Liver (tissue), 9 donors: Measurements from ENCODE around the gene POLR2L. TPM values are rescaled to one million over a fixed set of nuclear protein-coding genes. Genes with fewer than 3 reads are reported as not detected.

Experiments used
- DNase-seq: peaks from one replicate; pipeline ENCODE4 v3.0.0-alpha.2; 2017; ENCODE audit warnings: low spot score
- H3K27ac ChIP-seq, 2 donors: one replicate each; pipeline ENCODE4 v1.7.0; 2013; ENCODE audit warnings: inconsistent platforms in 2 of 2, low read length in 2 of 2, control low read depth in 1 of 2, low read depth in 1 of 2, mild to moderate bottlenecking in 1 of 2
- H3K27me3 ChIP-seq, 4 donors: one replicate each; pipeline versions ENCODE4 v1.6.1 to v1.7.0; 2013; ENCODE audit warnings: low read length in 3 of 4, inconsistent platforms in 1 of 4, mild to moderate bottlenecking in 1 of 4, moderate library complexity in 1 of 4; ENCODE audit not compliant: control insufficient read depth in 4 of 4, insufficient read depth in 4 of 4
- H3K36me3 ChIP-seq, 4 donors: one replicate each; pipeline versions ENCODE4 v1.6.1 to v1.7.0; 2013; ENCODE audit warnings: low read length in 3 of 4, mild to moderate bottlenecking in 3 of 4, low read depth in 1 of 4, moderate library complexity in 1 of 4; ENCODE audit not compliant: control insufficient read depth in 4 of 4, insufficient read depth in 3 of 4
- H3K4me1 ChIP-seq, 4 donors: one replicate each; pipeline versions ENCODE4 v1.6.1 to v1.7.0; 2013; ENCODE audit warnings: low read length in 3 of 4, mild to moderate bottlenecking in 3 of 4, moderate library complexity in 1 of 4; ENCODE audit not compliant: control insufficient read depth in 4 of 4, insufficient read depth in 4 of 4
- H3K4me3 ChIP-seq, 3 donors: one replicate each; pipeline versions ENCODE4 v1.6.1 to v1.7.0; 2013; ENCODE audit warnings: low read length in 3 of 3, control low read depth in 1 of 3, low read depth in 1 of 3, mild to moderate bottlenecking in 1 of 3
- H3K9ac ChIP-seq, 2 donors: one replicate each; pipeline ENCODE4 v1.7.0; 2013; ENCODE audit warnings: low read length in 2 of 2, mild to moderate bottlenecking in 2 of 2, moderate library complexity in 2 of 2, control low read depth in 1 of 2, low read depth in 1 of 2
- H3K9me3 ChIP-seq, 4 donors: one replicate each; pipeline versions ENCODE4 v1.6.1 to v1.7.0; 2013; ENCODE audit warnings: low read length in 3 of 4; ENCODE audit not compliant: control insufficient read depth in 4 of 4
- ATF3 ChIP-seq: IDR thresholded peaks from 2 replicates; pipeline ENCODE4 v1.6.1; 2016; ENCODE audit warnings: antibody characterized with exemption
- CTCF ChIP-seq: fragments of 150-350 bp; IDR thresholded peaks from 2 replicates; pipeline ENCODE4 v1.5.1; 2017; ENCODE audit warnings: improper control_type of control experiment, low read depth, low read length; ENCODE audit not compliant: missing input control
- EGR1 ChIP-seq, 2 donors: IDR thresholded peaks; 2 replicates each; pipeline ENCODE4 v1.6.1; 2016 to 2018; ENCODE audit warnings: antibody characterized with exemption in 2 of 2, low read depth in 2 of 2
- FOXA1 ChIP-seq: IDR thresholded peaks from 2 replicates; pipeline ENCODE4 v1.6.1; 2016; ENCODE audit warnings: antibody characterized with exemption
- FOXA2 ChIP-seq: IDR thresholded peaks from 2 replicates; pipeline ENCODE4 v1.6.1; 2016; ENCODE audit warnings: antibody characterized with exemption
- GABPA ChIP-seq, 2 donors: IDR thresholded peaks in 1 of 2; conservative IDR thresholded peaks in 1 of 2; 2 replicates each; pipeline ENCODE4 v1.6.1; 2016; ENCODE audit warnings: antibody characterized with exemption in 2 of 2, mild to moderate bottlenecking in 1 of 2, moderate library complexity in 1 of 2
- HNF4A ChIP-seq, 2 donors: conservative IDR thresholded peaks; 2 replicates each; pipeline ENCODE4 v1.6.1; 2016; ENCODE audit warnings: antibody characterized with exemption in 2 of 2, mild to moderate bottlenecking in 2 of 2
- HNF4G ChIP-seq: IDR thresholded peaks from 2 replicates; pipeline ENCODE4 v1.6.1; 2016; ENCODE audit warnings: antibody characterized with exemption
- JUND ChIP-seq, 2 donors: IDR thresholded peaks; 2 replicates each; pipeline ENCODE4 v1.6.1; 2016; ENCODE audit warnings: antibody characterized with exemption in 2 of 2
- MAX ChIP-seq: IDR thresholded peaks from 2 replicates; pipeline ENCODE4 v1.6.1; 2016; ENCODE audit warnings: antibody characterized with exemption
- NR2F2 ChIP-seq: IDR thresholded peaks from 2 replicates; pipeline ENCODE4 v1.6.1; 2016; ENCODE audit warnings: antibody characterized with exemption
- RAD21 ChIP-seq, 2 donors: IDR thresholded peaks; 2 replicates each; pipeline ENCODE4 v1.6.1; 2016; ENCODE audit warnings: antibody characterized with exemption in 2 of 2, mild to moderate bottlenecking in 2 of 2
- REST ChIP-seq: IDR thresholded peaks from 2 replicates; pipeline ENCODE4 v1.6.1; 2016; ENCODE audit warnings: antibody characterized with exemption, mild to moderate bottlenecking
- RXRA ChIP-seq, 2 donors: IDR thresholded peaks; 2 replicates each; pipeline ENCODE4 v1.6.1; 2017 to 2018; ENCODE audit warnings: antibody characterized with exemption in 2 of 2, mild to moderate bottlenecking in 1 of 2
- SP1 ChIP-seq: IDR thresholded peaks from 2 replicates; pipeline ENCODE4 v1.6.1; 2018; ENCODE audit warnings: antibody characterized with exemption, mild to moderate bottlenecking
- TAF1 ChIP-seq: conservative IDR thresholded peaks from 2 replicates; pipeline ENCODE4 v1.6.1; 2016; ENCODE audit warnings: antibody characterized with exemption, mild to moderate bottlenecking
- YY1 ChIP-seq: IDR thresholded peaks from 2 replicates; pipeline ENCODE4 v1.6.1; 2016; ENCODE audit warnings: antibody characterized with exemption, mild to moderate bottlenecking
- ZBTB33 ChIP-seq: IDR thresholded peaks from 2 replicates; pipeline ENCODE4 v1.6.1; 2016; ENCODE audit warnings: antibody characterized with exemption
- WGBS: extraction: QIAGEN DNeasy Blood & Tissue Kit; methylation state at CpG from one replicate; pipeline ENCODE4 v1.1.7; 2013; 5-methylcytosine and 5-hydroxymethylcytosine counted together
- polyA plus RNA-seq, 2 donors: library from polyadenylated mRNA; stranded (reverse) in 1 of 2; unstranded in 1 of 2; fragments of 200-250 nt in 1 of 2; fragments of >200 nt in 1 of 2; fragmentation: Nextera tagmentation in 1 of 2; extraction: Ambion mirVana in 1 of 2; gene quantifications; one replicate each; pipeline versions ENCODE4 v1.2.1 to v1.2.3, GENCODE V29; 2013 to 2015
- total RNA-seq, 2 donors: library from RNA; depleted of rRNA; stranded (reverse); fragments of >200 nt; gene quantifications; one replicate each; pipeline ENCODE4 v1.2.3, GENCODE V29; 2014
- donor health status: healthy.
- donor health status: healthy.
- donor health status: healthy.
- donor health status: healthy.
- donor health status: healthy.

Gene POLR2L
- total and polyA plus RNA-seq, 4 donors = 28.1 to 230 (median 106) TPM

GRCh38 chr11:872799-873198, 30.5 kb upstream of the POLR2L start (continued):
- TF ChIP-seq RXRA (IDR thresholded peaks at IDR 0.05) = no peak

GRCh38 chr11:871472-871871, 29.1 kb upstream of the POLR2L start:
- no peaks in the 10 kb centered on the region for H3K27me3 ChIP-seq

More at GRCh38 chr11:871472-871871, 29.1 kb upstream of the POLR2L start:
- peaks cover 0 to 5% (median 0%) of the 10 kb centered on the region in 4 donors for H3K36me3 ChIP-seq
- no peak overlapping the region for H3K9ac ChIP-seq
- no peak overlapping the region for H3K4me3 ChIP-seq
- TF ChIP-seq EGR1 (IDR thresholded peaks at IDR 0.05; ENCODE audit: low read depth in 2 of 2) (no peak), MAX (no peak), TAF1 (no peak), SP1 (no peak), ATF3 (no peak), GABPA (IDR thresholded peaks at IDR 0.05 in 1 of 2, conservative IDR thresholded peaks at IDR 0.05 in 1 of 2) (no peak), CTCF (no peak), JUND (IDR thresholded peaks at IDR 0.05) (no peak), RXRA (IDR thresholded peaks at IDR 0.05) (no peak), FOXA1 (no peak), HNF4G (no peak), HNF4A (conservative IDR thresholded peaks at IDR 0.05) (no peak), NR2F2 (no peak), FOXA2 (no peak), REST (no peak), YY1 (no peak), RAD21 (IDR thresholded peaks at IDR 0.05) (no peak), ZBTB33 (no peak)
- DNase-seq = no peak
- 83% methylated on average over 9 of the region's 9 CpGs for WGBS
- no peaks in the 10 kb centered on the region for H3K9me3 ChIP-seq
- peaks cover 0 to 2% (median 0%) of the 10 kb centered on the region in 4 donors for H3K4me1 ChIP-seq
- no peak overlapping the region for H3K27ac ChIP-seq
